GM18951 (cell line): ENCODE data around the gene MYH11.
"Not testable (repeated sequence)": the region's sequence is repeated elsewhere in the genome, so short reads cannot be mapped to it uniquely, and the experiment has no call there.

ENCODE experiments used
- POLR2A ChIP-seq: IDR thresholded peaks from 4 replicates; pipeline ENCODE4 v1.6.1; 2011; ENCODE audit warnings: mild to moderate bottlenecking; ENCODE audit not compliant: insufficient read length, insufficient read depth; ENCODE audit errors: extremely low read depth
- in situ Hi-C: fragments of 300-500 bp; cut with MboI; formaldehyde crosslinking; loops from one replicate; pipeline ENCODE4 v1.12.0; 2022; ENCODE audit warnings: low sequenced_read_pairs, mixed read lengths, inconsistent platforms; ENCODE audit not compliant: unreplicated experiment

MYH11 gene

GRCh38 chr16:15749985-15750384 lies 106.8 kb downstream of the MYH11 start:
- no peak for TF ChIP-seq POLR2A
- in situ Hi-C loops, result no loop called here

GRCh38 chr16:15749371-15749770 lies 107.5 kb downstream of the MYH11 start:
- in situ Hi-C loops, result no loop called here

GRCh38 chr16:15748654-15749053 lies 108.2 kb downstream of the MYH11 start:
- in situ Hi-C loops, result no loop called here
- TF ChIP-seq POLR2A, result no peak

More at GRCh38 chr16:15749371-15749770, 107.5 kb downstream of the MYH11 start:
- TF ChIP-seq POLR2A, result no peak

- no peak for TF ChIP-seq POLR2A
- in situ Hi-C loops, result no loop called here
These were observed 108.9 kb downstream of the MYH11 start for GRCh38 chr16:15747937-15748336.

GRCh38 chr16:15746332-15746731 lies 110.5 kb downstream of the MYH11 start:
- in situ Hi-C loops, result no loop called here
- no peak for TF ChIP-seq POLR2A

GRCh38 chr16:15743657-15744056 lies 113.2 kb downstream of the MYH11 start:
- in situ Hi-C loops, result no loop called here
- no peak for TF ChIP-seq POLR2A

GRCh38 chr16:15742716-15743115 lies 114.1 kb downstream of the MYH11 start:
- in situ Hi-C loops, result no loop called here

GRCh38 chr16:15741207-15741871 lies 115.5 kb downstream of the MYH11 start:
- TF ChIP-seq POLR2A, result no peak
- in situ Hi-C loops, result no loop called here

More at GRCh38 chr16:15742716-15743115, 114.1 kb downstream of the MYH11 start:
- no peak for TF ChIP-seq POLR2A

GRCh38 chr16:15739950-15740349 lies 116.9 kb downstream of the MYH11 start:
- in situ Hi-C loops, result no loop called here
- no peak for TF ChIP-seq POLR2A

- TF ChIP-seq POLR2A, result no peak
- in situ Hi-C loops, result no loop called here
These were observed 117.4 kb downstream of the MYH11 start for GRCh38 chr16:15739464-15739863.

GRCh38 chr16:15737140-15737644 lies 119.6 kb downstream of the MYH11 start:
- no peak for TF ChIP-seq POLR2A
- in situ Hi-C loops, result no loop called here

- in situ Hi-C loops, result no loop called here
- TF ChIP-seq POLR2A, result no peak
These were observed 120.3 kb downstream of the MYH11 start for GRCh38 chr16:15736529-15736928.

- TF ChIP-seq POLR2A, result no peak
- in situ Hi-C loops, result no loop called here
These were observed 121.2 kb downstream of the MYH11 start for GRCh38 chr16:15735610-15736009.

- in situ Hi-C loops, result no loop called here
- TF ChIP-seq POLR2A, result no peak
These were observed 124.4 kb downstream of the MYH11 start for GRCh38 chr16:15732416-15732815.

GRCh38 chr16:15729152-15729551 lies 127.7 kb downstream of the MYH11 start:
- no peak for TF ChIP-seq POLR2A
- in situ Hi-C loops, result no loop called here

- in situ Hi-C loops, result not testable (repeated sequence)
These were observed 129.1 kb downstream of the MYH11 start for GRCh38 chr16:15727697-15728096.
